Measurements from ENCODE around the gene TRMT44. TPM values are rescaled to one million over a fixed set of nuclear protein-coding genes. Genes with fewer than 3 reads are reported as not detected.

TRMT44 gene
- polyA plus RNA-seq, 1 experiment: 7.0 TPM

- Histone ChIP-seq H3K4me3 (ENCODE audit: low read depth, low read length) (no peak overlapping the region), H3K9me3 (ENCODE audit: control insufficient read depth, insufficient read depth, low read length) (no peaks in the 10 kb centered on the region; the same call in 1 of the 2 replicates), H3K27me3 (ENCODE audit: control insufficient read depth, insufficient read depth, low read length) (no peaks in the 10 kb centered on the region), H3K27ac (ENCODE audit: low read depth, low read length) (no peak overlapping the region)
- TF ChIP-seq, protein P1, sequence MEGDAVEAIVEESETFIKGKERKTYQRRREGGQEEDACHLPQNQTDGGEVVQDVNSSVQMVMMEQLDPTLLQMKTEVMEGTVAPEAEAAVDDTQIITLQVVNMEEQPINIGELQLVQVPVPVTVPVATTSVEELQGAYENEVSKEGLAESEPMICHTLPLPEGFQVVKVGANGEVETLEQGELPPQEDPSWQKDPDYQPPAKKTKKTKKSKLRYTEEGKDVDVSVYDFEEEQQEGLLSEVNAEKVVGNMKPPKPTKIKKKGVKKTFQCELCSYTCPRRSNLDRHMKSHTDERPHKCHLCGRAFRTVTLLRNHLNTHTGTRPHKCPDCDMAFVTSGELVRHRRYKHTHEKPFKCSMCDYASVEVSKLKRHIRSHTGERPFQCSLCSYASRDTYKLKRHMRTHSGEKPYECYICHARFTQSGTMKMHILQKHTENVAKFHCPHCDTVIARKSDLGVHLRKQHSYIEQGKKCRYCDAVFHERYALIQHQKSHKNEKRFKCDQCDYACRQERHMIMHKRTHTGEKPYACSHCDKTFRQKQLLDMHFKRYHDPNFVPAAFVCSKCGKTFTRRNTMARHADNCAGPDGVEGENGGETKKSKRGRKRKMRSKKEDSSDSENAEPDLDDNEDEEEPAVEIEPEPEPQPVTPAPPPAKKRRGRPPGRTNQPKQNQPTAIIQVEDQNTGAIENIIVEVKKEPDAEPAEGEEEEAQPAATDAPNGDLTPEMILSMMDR (IDR thresholded peaks at IDR 0.05; ENCODE audit: low read depth, low read length): no peak
- CTCF ChIA-PET: interaction anchor here (0.7 to 5.5 kb wide), 20 partner anchors 11 to 226 kb away, joined by 3 to 73 read pairs (median 8); no protein-coding TSS in a partner anchor
- POLR2A ChIA-PET: interaction anchor here (1.0 kb wide), 1 partner anchor 127 kb away, joined by 4 read pairs; no protein-coding TSS in a partner anchor
- no peak for DNase-seq (ENCODE audit: low read depth, low spot score)
These were observed 38.4 kb upstream of the TRMT44 start for GRCh38 chr4:8402181-8402597.

DNA sequence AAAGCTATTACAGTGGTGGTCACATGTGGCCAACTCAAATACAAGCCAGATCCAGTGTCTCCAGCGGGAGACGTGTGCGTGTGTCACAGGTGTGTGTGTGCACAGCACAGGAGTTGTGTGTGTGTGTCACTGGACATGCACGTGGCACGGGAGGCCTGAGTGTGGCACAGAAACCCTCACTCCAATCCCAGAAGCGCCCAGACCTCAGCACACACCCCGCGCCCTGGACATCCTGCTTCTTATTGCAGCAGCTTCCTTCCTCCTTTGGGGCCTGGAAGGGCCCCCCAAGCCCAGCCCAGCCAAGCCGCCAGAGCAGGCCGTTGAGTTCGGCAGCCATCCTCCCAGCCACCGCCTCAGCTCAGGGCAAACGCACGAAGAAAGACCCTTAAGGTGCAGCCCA, 37.9 kb upstream of the TRMT44 start:
- POLR2A ChIA-PET: interaction anchor here (1.0 to 1.1 kb wide), 2 partner anchors 128 to 160 kb away, joined by 4 to 5 read pairs; no protein-coding TSS in a partner anchor
- CTCF ChIA-PET: interaction anchor here (0.6 to 5.5 kb wide), 28 partner anchors 8 to 226 kb away, joined by 3 to 73 read pairs (median 7); no protein-coding TSS in a partner anchor
- H3K27ac ChIP-seq (ENCODE audit: low read depth, low read length): no peak overlapping the region
- no peaks in the 10 kb centered on the region; the same call in 1 of the 2 replicates for H3K9me3 ChIP-seq (ENCODE audit: control insufficient read depth, insufficient read depth, low read length)
- H3K4me3 ChIP-seq (ENCODE audit: low read depth, low read length): no peak overlapping the region
- DNase-seq (ENCODE audit: low read depth, low spot score): no peak
- TF ChIP-seq, protein P1 (IDR thresholded peaks at IDR 0.05; ENCODE audit: low read depth, low read length): no peak
- H3K27me3 ChIP-seq (ENCODE audit: control insufficient read depth, insufficient read depth, low read length): no peaks in the 10 kb centered on the region

DNA sequence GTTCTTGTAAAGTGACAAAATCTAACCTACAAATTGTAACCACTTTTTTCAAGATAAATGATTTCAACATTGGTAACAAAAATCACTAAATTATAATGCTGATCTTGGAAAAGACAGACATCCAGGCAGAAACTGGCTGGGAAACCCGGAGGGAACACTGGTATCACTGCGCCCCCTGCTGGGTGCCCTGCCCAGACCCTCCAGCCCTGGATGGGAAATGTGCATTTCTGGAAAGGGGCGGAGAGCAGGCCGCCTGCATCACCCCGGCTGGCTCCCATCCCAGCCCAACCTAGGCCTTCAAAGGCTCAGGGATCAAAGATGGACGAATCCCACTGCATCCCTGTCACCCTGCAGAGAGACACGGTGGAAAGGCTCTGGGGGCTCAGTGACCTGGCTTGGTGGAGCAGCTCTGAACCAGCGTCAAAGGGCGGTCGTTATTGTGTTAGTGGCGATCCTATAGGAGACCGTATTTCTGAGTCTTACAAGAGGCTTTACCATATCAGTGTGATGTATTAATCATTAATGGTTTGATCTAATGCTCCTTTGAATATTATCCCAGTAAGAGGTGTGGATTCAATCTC, 37.3 kb upstream of the TRMT44 start:
- H3K4me3 ChIP-seq (ENCODE audit: low read depth, low read length): no peak overlapping the region
- peak; percentile 66 for DNase-seq (ENCODE audit: low read depth, low spot score)
- POLR2A ChIA-PET: interaction anchor here (1.0 to 1.1 kb wide), 2 partner anchors 128 to 161 kb away, joined by 4 to 5 read pairs; no protein-coding TSS in a partner anchor
- no peaks in the 10 kb centered on the region for H3K27me3 ChIP-seq (ENCODE audit: control insufficient read depth, insufficient read depth, low read length)
- H3K27ac ChIP-seq (ENCODE audit: low read depth, low read length): no peak overlapping the region
- TF ChIP-seq, protein P1 (IDR thresholded peaks at IDR 0.05; ENCODE audit: low read depth, low read length): peak; percentile 93
- CTCF ChIA-PET: interaction anchor here (0.6 to 5.5 kb wide), 28 partner anchors 9 to 227 kb away, joined by 3 to 73 read pairs (median 7); no protein-coding TSS in a partner anchor
- no peaks in the 10 kb centered on the region; the same call in 1 of the 2 replicates for H3K9me3 ChIP-seq (ENCODE audit: control insufficient read depth, insufficient read depth, low read length)

- CTCF ChIA-PET: interaction anchor here (1.5 to 5.5 kb wide), 7 partner anchors 92 to 228 kb away, joined by 4 to 73 read pairs (median 25); no protein-coding TSS in a partner anchor
- POLR2A ChIA-PET: no interaction called here
- Histone ChIP-seq H3K27ac (ENCODE audit: low read depth, low read length) (no peak overlapping the region), H3K4me3 (ENCODE audit: low read depth, low read length) (no peak overlapping the region), H3K27me3 (ENCODE audit: control insufficient read depth, insufficient read depth, low read length) (no peaks in the 10 kb centered on the region), H3K9me3 (ENCODE audit: control insufficient read depth, insufficient read depth, low read length) (no peaks in the 10 kb centered on the region; the same call in 1 of the 2 replicates)
- no peak for DNase-seq (ENCODE audit: low read depth, low spot score)
- TF ChIP-seq, protein P1 (IDR thresholded peaks at IDR 0.05; ENCODE audit: low read depth, low read length): no peak
These were observed 36.6 kb upstream of the TRMT44 start for GRCh38 chr4:8403976-8404375.

Data from AG04450 (cell line).